ENCODE results near the gene GYG1.

The GYG1 gene

GRCh38 chr3:149038322-149038721 lies 47.0 kb downstream of the GYG1 start:
- no peaks in the 10 kb centered on the region for H3K9me3 Mint-ChIP-seq
- peaks cover 38% of the 10 kb centered on the region for H3K36me3 Mint-ChIP-seq (ENCODE audit: insufficient read depth)
- DNase-seq (no peak), ATAC-seq (replicated peaks) (no peak)
- H3K4me3 Mint-ChIP-seq: no peak overlapping the region
- peaks cover 10 to 13% of the 10 kb centered on the region in 2 donors for H3K4me1 Mint-ChIP-seq (ENCODE audit: low read depth in 2 of 2)
- peak overlapping the region in 1 of 2 donors; percentile 17 for H3K27ac Mint-ChIP-seq
- no peaks in the 10 kb centered on the region for H3K27me3 Mint-ChIP-seq

GRCh38 chr3:149042789-149043386 lies 51.5 kb downstream of the GYG1 start:
- Mint-ChIP-seq H3K27me3 (no peaks in the 10 kb centered on the region), H3K4me1 (ENCODE audit: low read depth in 2 of 2) (peaks cover 15 to 21% of the 10 kb centered on the region in 2 donors), H3K4me3 (peak overlapping the region; percentile 1 to 25), H3K36me3 (ENCODE audit: insufficient read depth) (peaks cover 15% of the 10 kb centered on the region), H3K9me3 (no peaks in the 10 kb centered on the region), H3K27ac (peak overlapping the region; percentile 2 to 73)
- ATAC-seq (replicated peaks): peak; percentile 51
- DNase-seq: no peak

GRCh38 chr3:149044339-149045083 lies 53.2 kb downstream of the GYG1 start:
- Mint-ChIP-seq H3K36me3 (ENCODE audit: insufficient read depth) (peaks cover 8% of the 10 kb centered on the region), H3K4me3 (no peak overlapping the region), H3K9me3 (no peaks in the 10 kb centered on the region), H3K27ac (peak overlapping the region in 1 of 2 donors; percentile 11), H3K27me3 (no peaks in the 10 kb centered on the region), H3K4me1 (ENCODE audit: low read depth in 2 of 2) (peaks cover 15 to 21% of the 10 kb centered on the region in 2 donors)
- ATAC-seq (replicated peaks) (no peak), DNase-seq (no peak)

GRCh38 chr3:149055575-149055974 lies 64.2 kb downstream of the GYG1 start:
- H3K9me3 Mint-ChIP-seq: no peaks in the 10 kb centered on the region

GRCh38 chr3:149058198-149058597 lies 66.9 kb downstream of the GYG1 start:
- Mint-ChIP-seq H3K27ac (peak overlapping the region in 1 of 2 donors; percentile 65), H3K4me3 (no peak overlapping the region), H3K9me3 (no peaks in the 10 kb centered on the region), H3K36me3 (ENCODE audit: insufficient read depth) (peaks cover 35% of the 10 kb centered on the region), H3K4me1 (ENCODE audit: low read depth in 2 of 2) (no peaks in the 10 kb centered on the region), H3K27me3 (no peaks in the 10 kb centered on the region)
- DNase-seq (no peak), ATAC-seq (replicated peaks) (no peak)

More at GRCh38 chr3:149055575-149055974, 64.2 kb downstream of the GYG1 start:
- Mint-ChIP-seq H3K27me3 (no peaks in the 10 kb centered on the region), H3K27ac (no peak overlapping the region), H3K36me3 (ENCODE audit: insufficient read depth) (peaks cover 31% of the 10 kb centered on the region), H3K4me1 (ENCODE audit: low read depth in 2 of 2) (no peaks in the 10 kb centered on the region), H3K4me3 (no peak overlapping the region)
- no peak for ATAC-seq (replicated peaks)
- DNase-seq: no peak

- no peaks in the 10 kb centered on the region for H3K27me3 Mint-ChIP-seq
- H3K4me1 Mint-ChIP-seq (ENCODE audit: low read depth in 2 of 2): no peaks in the 10 kb centered on the region
Measured at GRCh38 chr3:149058602-149059001, 67.3 kb downstream of the GYG1 start.

GRCh38 chr3:149061776-149062175 lies 70.4 kb downstream of the GYG1 start:
- ATAC-seq (replicated peaks) (no peak), DNase-seq (no peak)
- H3K4me1 Mint-ChIP-seq (ENCODE audit: low read depth in 2 of 2): no peaks in the 10 kb centered on the region
- no peaks in the 10 kb centered on the region for H3K27me3 Mint-ChIP-seq
- H3K27ac Mint-ChIP-seq: no peak overlapping the region
- peaks cover 38% of the 10 kb centered on the region for H3K36me3 Mint-ChIP-seq (ENCODE audit: insufficient read depth)
- H3K4me3 Mint-ChIP-seq: no peak overlapping the region
- no peaks in the 10 kb centered on the region for H3K9me3 Mint-ChIP-seq

More at GRCh38 chr3:149058602-149059001, 67.3 kb downstream of the GYG1 start:
- Mint-ChIP-seq H3K27ac (peak overlapping the region in 1 of 2 donors; percentile 61), H3K4me3 (no peak overlapping the region), H3K36me3 (ENCODE audit: insufficient read depth) (peaks cover 38% of the 10 kb centered on the region), H3K9me3 (no peaks in the 10 kb centered on the region)
- DNase-seq (no peak), ATAC-seq (replicated peaks) (no peak)

GRCh38 chr3:149067883-149068282 lies 76.5 kb downstream of the GYG1 start:
- ATAC-seq (replicated peaks) (no peak), DNase-seq (no peak)
- Mint-ChIP-seq H3K9me3 (no peaks in the 10 kb centered on the region), H3K4me3 (no peak overlapping the region), H3K27ac (no peak overlapping the region), H3K4me1 (ENCODE audit: low read depth in 2 of 2) (no peaks in the 10 kb centered on the region), H3K36me3 (ENCODE audit: insufficient read depth) (peaks cover 37% of the 10 kb centered on the region), H3K27me3 (no peaks in the 10 kb centered on the region)

Measured in effector memory CD8-positive, alpha-beta T cell (primary cell).